GM12878 (cell line): ENCODE measurements around the gene CCDC43. TPM values are rescaled to one million over a fixed set of nuclear protein-coding genes. Genes with fewer than 3 reads are reported as not detected.

Experiments used
- ATAC-seq: fragments of 200-7000 bp; cut with Tn5 transposase; 3 replicates; pipeline ENCODE4 v1.9.1; 2020; ENCODE audit warnings: mild to moderate bottlenecking, moderate library complexity
- BruUV-seq: library from RNA; stranded (reverse); fragments of 400-500 nt; replicated peaks from 2 replicates; lab custom pipeline; 2021; lab: Mats Ljungman, UMichigan
- CTCF ChIA-PET: fragments of 300-600 bp; sonication (Branson Sonifier 250); formaldehyde crosslinking; extraction: SDS; loops from one replicate; lab custom pipeline; 2021; ENCODE audit warnings: inconsistent platforms; lab: Yijun Ruan, JAX
- POLR2A ChIA-PET: fragments of 350-600 bp; formaldehyde crosslinking; extraction: SDS; loops from one replicate; lab custom pipeline; 2021; ENCODE audit warnings: inconsistent platforms; lab: Charles Lee
- RAD21 ChIA-PET: fragments of 300-600 bp; sonication (Branson Sonifier 250); formaldehyde crosslinking; loops from one replicate; lab custom pipeline; 2023; ENCODE audit warnings: antibody characterized with exemption; ENCODE audit not compliant: unreplicated experiment; lab: Charles Lee
- SMC1A ChIA-PET: fragments of 300-600 bp; sonication (Branson Sonifier 250); formaldehyde crosslinking; loops from one replicate; lab custom pipeline; 2023; ENCODE audit not compliant: unreplicated experiment, uncharacterized antibody; lab: Charles Lee
- DNase-seq: peaks from one replicate; pipeline ENCODE4 v3.0.0-alpha.2; 2011; ENCODE audit warnings: low read depth, low spot score
- FAIRE-seq: peaks from 3 replicates; lab custom pipeline; 2011; peaks lifted over from hg19 to GRCh38; lab: Jason Lieb, UNC
- H2AFZ ChIP-seq: 2 replicates; pipeline ENCODE4 v1.6.0; 2011; ENCODE audit warnings: low read depth, low read length, control low read depth; ENCODE audit not compliant: control insufficient read depth
- H3K27ac ChIP-seq: 2 replicates; pipeline ENCODE4 v1.5.1; 2011; ENCODE audit warnings: control low read depth; ENCODE audit not compliant: control insufficient read depth, insufficient read depth
- H3K27me3 ChIP-seq, 2 experiments: replicated peaks in 1 of 2; 2 replicates each; pipeline versions ENCODE4 v1.6.0 to v1.6.1; 2011; ENCODE audit warnings: low read length in 1 of 2; ENCODE audit not compliant: control insufficient read depth in 2 of 2, insufficient read depth in 2 of 2
- H3K36me3 ChIP-seq, 2 experiments: 2 replicates each; pipeline ENCODE4 v1.5.1; 2011; ENCODE audit warnings: low read length in 1 of 2; ENCODE audit not compliant: control insufficient read depth in 2 of 2, insufficient read depth in 2 of 2
- H3K4me1 ChIP-seq: 2 replicates; pipeline ENCODE4 v1.6.1; 2011; ENCODE audit warnings: mild to moderate bottlenecking, low read length, moderate library complexity, mixed read lengths; ENCODE audit not compliant: control insufficient read depth, insufficient read depth
- H3K4me2 ChIP-seq: 2 replicates; pipeline ENCODE4 v1.6.0; 2011; ENCODE audit warnings: control low read depth; ENCODE audit not compliant: control insufficient read depth, insufficient read depth
- H3K4me3 ChIP-seq: fragments of 200-600 bp; sonication (generic); 2 replicates; pipeline ENCODE4 v1.5.1; 2016
- H3K79me2 ChIP-seq: 2 replicates; pipeline ENCODE4 v1.6.0; 2011; ENCODE audit warnings: low read length; ENCODE audit not compliant: control insufficient read depth, insufficient read depth
- H3K9ac ChIP-seq: 2 replicates; pipeline ENCODE4 v1.8.0; 2011; ENCODE audit warnings: low read length, control low read depth, mixed read lengths; ENCODE audit not compliant: control insufficient read depth, insufficient read depth
- H3K9me3 ChIP-seq: replicated peaks from 3 replicates; pipeline ENCODE4 v1.5.1; 2011; ENCODE audit warnings: mild to moderate bottlenecking, low read length; ENCODE audit not compliant: control insufficient read depth, insufficient read depth
- H4K20me1 ChIP-seq: 2 replicates; pipeline ENCODE4 v1.6.0; 2011; ENCODE audit not compliant: control insufficient read depth, insufficient read depth
- BCL11A ChIP-seq: IDR thresholded peaks from 2 replicates; pipeline ENCODE4 v1.6.1; 2011; ENCODE audit warnings: low read depth, low read length
- ETV6 ChIP-seq, 2 experiments: fragments of 450-650 bp in 1 of 2; IDR thresholded peaks in 1 of 2; conservative IDR thresholded peaks in 1 of 2; 2 replicates each; pipeline ENCODE4 v1.6.1; 2014; ENCODE audit warnings: antibody characterized with exemption in 1 of 2, borderline replicate concordance in 1 of 2, low read depth in 1 of 2, mild to moderate bottlenecking in 1 of 2, moderate library complexity in 1 of 2
- FOXM1 ChIP-seq: IDR thresholded peaks from 2 replicates; pipeline ENCODE4 v1.6.1; 2012; ENCODE audit warnings: low read depth, mild to moderate bottlenecking, inconsistent platforms, low read length, moderate library complexity
- HDAC2 ChIP-seq: fragments of 200-600 bp; sonication (generic); IDR thresholded peaks from 2 replicates; pipeline ENCODE4 v1.6.1; 2017
- HDAC6 ChIP-seq: fragments of 200-600 bp; sonication (generic); IDR thresholded peaks from one replicate; pipeline ENCODE4 v1.8.0; 2017; ENCODE audit warnings: antibody characterized with exemption; ENCODE audit not compliant: unreplicated experiment
- MEF2B ChIP-seq: fragments of 450-650 bp; IDR thresholded peaks from 2 replicates; pipeline ENCODE4 v1.6.1; 2018; ENCODE audit warnings: mild to moderate bottlenecking, moderate library complexity; ENCODE audit not compliant: partially characterized antibody, poor library complexity, severe bottlenecking
- MXI1 ChIP-seq: fragments of 150-350 bp; IDR thresholded peaks from 2 replicates; pipeline ENCODE4 v1.6.1; 2011; ENCODE audit warnings: low read depth, mild to moderate bottlenecking, inconsistent platforms, low read length, improper control_type of control experiment
- PAX8 ChIP-seq: fragments of 450-650 bp; IDR thresholded peaks from 2 replicates; pipeline ENCODE4 v1.6.1; 2017; ENCODE audit warnings: mild to moderate bottlenecking, moderate library complexity
- RB1 ChIP-seq: fragments of 450-650 bp; formaldehyde crosslinking; IDR thresholded peaks from 2 replicates; pipeline ENCODE4 v1.6.1; 2017; ENCODE audit warnings: mild to moderate bottlenecking, borderline replicate concordance
- RCOR1 ChIP-seq: conservative IDR thresholded peaks from 2 replicates; pipeline ENCODE4 v1.6.1; 2012; ENCODE audit warnings: low read depth, low read length, improper control_type of control experiment
- RELB ChIP-seq: fragments of 450-650 bp; IDR thresholded peaks from 2 replicates; pipeline ENCODE4 v1.6.1; 2017; ENCODE audit warnings: low read depth, mild to moderate bottlenecking, moderate library complexity
- RFX5 ChIP-seq: IDR thresholded peaks from 2 replicates; pipeline ENCODE4 v1.6.1; 2011; ENCODE audit warnings: low read depth, low read length, improper control_type of control experiment
- SMAD5 ChIP-seq: IDR thresholded peaks from 2 replicates; pipeline ENCODE4 v1.6.1; 2016; ENCODE audit warnings: antibody characterized with exemption, low read depth
- SMC3 ChIP-seq: IDR thresholded peaks from 2 replicates; pipeline ENCODE4 v1.6.1; 2011; ENCODE audit warnings: low read length, improper control_type of control experiment, borderline replicate concordance
- STAT3 ChIP-seq: IDR thresholded peaks from 2 replicates; pipeline ENCODE4 v1.6.1; 2011; ENCODE audit warnings: low read depth, low read length, improper control_type of control experiment
- YBX1 ChIP-seq: fragments of 450-650 bp; IDR thresholded peaks from 2 replicates; pipeline ENCODE4 v1.6.1; 2016; ENCODE audit warnings: antibody characterized with exemption
- ZBED1 ChIP-seq: IDR thresholded peaks from 2 replicates; pipeline ENCODE4 v1.6.1; 2016; ENCODE audit warnings: borderline replicate concordance
- ZNF384 ChIP-seq: IDR thresholded peaks from 2 replicates; pipeline ENCODE4 v1.6.1; 2012; ENCODE audit warnings: low read depth, mild to moderate bottlenecking, low read length, improper control_type of control experiment, borderline replicate concordance
- ZNF592 ChIP-seq: fragments of 450-650 bp; IDR thresholded peaks from 2 replicates; pipeline ENCODE4 v1.6.1; 2017; ENCODE audit warnings: mild to moderate bottlenecking, moderate library complexity
- in situ Hi-C: fragments of 300-500 bp; cut with MboI; formaldehyde crosslinking; loops from 9 replicates; pipeline ENCODE4 v1.14.3; 2018; ENCODE audit warnings: mixed read lengths
- intact Hi-C: fragments of 100-400 bp; cut with micrococcal nuclease; formaldehyde crosslinking; loops from one replicate; pipeline ENCODE4 v1.14.2; 2022; ENCODE audit not compliant: unreplicated experiment
- polyA plus RNA-seq, 11 experiments: library from polyadenylated mRNA; depleted of rRNA in 4 of 11; unstranded in 6 of 11; stranded (reverse) in 5 of 11; fragments of >200 nt; fragmentation: Nextera tagmentation in 4 of 11; fragmentation: Illumina TruSeq in 1 of 11; extraction: Ambion mirVana in 4 of 11; extraction: Trizol in 1 of 11; gene quantifications; 1 replicate in 1 of 11; 2 replicates in 10 of 11; pipeline versions ENCODE4 v1.2.1 to v1.2.3, GENCODE V29; 2011 to 2016; ENCODE audit warnings: inconsistent platforms in 2 of 11, missing spikeins in 2 of 11, low read depth in 1 of 11
- total RNA-seq, 4 experiments: library from RNA; depleted of rRNA in 3 of 4; stranded (reverse); fragments of >200 nt in 3 of 4; fragmentation: Illumina TruSeq in 1 of 4; extraction: Trizol in 1 of 4; gene quantifications; 2 replicates each; pipeline versions ENCODE4 v1.2.1 to v1.2.3, GENCODE V29; 2013 to 2021
- TF ChIP-seq, protein P1 (sequence below): fragments of 450-650 bp; IDR thresholded peaks from 2 replicates; pipeline ENCODE4 v1.6.1; 2016; ENCODE audit warnings: mild to moderate bottlenecking

CCDC43 gene
- total and polyA plus RNA-seq, 10 of the 15 experiments (the other 5 are each of a cell fraction or from before 2014, with no cell fraction given): 10.8 to 42.3 (median 24.1) TPM

GRCh38 chr17:44647736-44648135, 41.8 kb downstream of the CCDC43 start:
- H3K9me3 ChIP-seq: no peaks in the 10 kb centered on the region
- H3K4me1 ChIP-seq: no peaks in the 10 kb centered on the region
- no peaks in the 10 kb centered on the region for H4K20me1 ChIP-seq
- in situ Hi-C loops (no loop called here), intact Hi-C loops (no loop called here)
- no peaks in the 10 kb centered on the region for H3K27me3 ChIP-seq
- no peak for DNase-seq
- ChIA-PET RAD21 (no interaction called here), POLR2A (no interaction called here), CTCF (no interaction called here), SMC1A (no interaction called here)
- TF ChIP-seq HDAC2: no peak
- no peak for TF ChIP-seq PAX8
- TF ChIP-seq RELB: no peak
- no peak for TF ChIP-seq HDAC6
- TF ChIP-seq ZBED1: no peak
- TF ChIP-seq YBX1: no peak
- no peak for TF ChIP-seq MEF2B
- no peak for TF ChIP-seq SMC3
- no peak for TF ChIP-seq RFX5
- TF ChIP-seq ZNF384: no peak
- no peak for TF ChIP-seq MXI1
- no peak for TF ChIP-seq ETV6 (conservative IDR thresholded peaks at IDR 0.05 in 1 of 2, IDR thresholded peaks at IDR 0.05 in 1 of 2; ENCODE audit: borderline replicate concordance in 1 of 2, low read depth in 1 of 2)
- no peak for TF ChIP-seq SMAD5
- no peak for TF ChIP-seq RCOR1
- no peak for TF ChIP-seq FOXM1
- TF ChIP-seq BCL11A: no peak
- TF ChIP-seq RB1: no peak
- TF ChIP-seq ZNF592: no peak
- no peak for TF ChIP-seq STAT3
- TF ChIP-seq, protein P1, sequence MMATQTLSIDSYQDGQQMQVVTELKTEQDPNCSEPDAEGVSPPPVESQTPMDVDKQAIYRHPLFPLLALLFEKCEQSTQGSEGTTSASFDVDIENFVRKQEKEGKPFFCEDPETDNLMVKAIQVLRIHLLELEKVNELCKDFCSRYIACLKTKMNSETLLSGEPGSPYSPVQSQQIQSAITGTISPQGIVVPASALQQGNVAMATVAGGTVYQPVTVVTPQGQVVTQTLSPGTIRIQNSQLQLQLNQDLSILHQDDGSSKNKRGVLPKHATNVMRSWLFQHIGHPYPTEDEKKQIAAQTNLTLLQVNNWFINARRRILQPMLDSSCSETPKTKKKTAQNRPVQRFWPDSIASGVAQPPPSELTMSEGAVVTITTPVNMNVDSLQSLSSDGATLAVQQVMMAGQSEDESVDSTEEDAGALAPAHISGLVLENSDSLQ: no peak
- no peaks in the 10 kb centered on the region for H3K79me2 ChIP-seq
- H3K27ac ChIP-seq: no peak overlapping the region
- H3K4me3 ChIP-seq: no peak overlapping the region
- no peak overlapping the region for H3K4me2 ChIP-seq
- no TSS peak for BruUV-seq
- no peak for FAIRE-seq
- no peak for ATAC-seq
- H2AFZ ChIP-seq: no peak overlapping the region
- no peak overlapping the region for H3K9ac ChIP-seq
- H3K36me3 ChIP-seq: no peaks in the 10 kb centered on the region
